ENCODE measurements around the gene SMAD5. TPM values are rescaled to one million over a fixed set of nuclear protein-coding genes. Genes with fewer than 3 reads are reported as not detected.

The SMAD5 gene
- total and polyA plus RNA-seq, 2 of the 8 experiments (the other 6 are each of a cell fraction or from before 2014, with no cell fraction given) = 30.2 to 60.5 TPM

- H4K20me1 ChIP-seq (replicated peaks in 1 of 2; ENCODE audit: control insufficient read depth in 1 of 2, insufficient read depth in 2 of 2, low read length in 2 of 2) = peaks cover 4 to 6% of the 10 kb centered on the region in 2 experiments
- 70% methylated on average over 4 of the region's 4 CpGs; no CpG with 5 or more reads in 1 of the 2 experiments for WGBS, 2 experiments (ENCODE audit: extremely low coverage in 1 of 2, insufficient coverage in 1 of 2, insufficient read length in 1 of 2, insufficient replicate concordance in 2 of 2, low coverage in 1 of 2, low lambda C conversion rate in 2 of 2, missing lambda C conversion rate in 1 of 2)
- TF ChIP-seq POLR2AphosphoS5 (IDR thresholded peaks at IDR 0.05; ENCODE audit: low read depth, low read length) (no peak), PHF8 (conservative IDR thresholded peaks at IDR 0.05; ENCODE audit: low read depth, low read length) (no peak), GTF2F1 (IDR thresholded peaks at IDR 0.05; ENCODE audit: borderline replicate concordance, low read depth, low read length) (no peak), TCF12 (IDR thresholded peaks at IDR 0.05; ENCODE audit: low read depth, low read length) (no peak)
- peaks cover 0 to 16% (median 9%) of the 10 kb centered on the region in 4 experiments; a peak in 6 of 7 replicates for H3K4me1 ChIP-seq (replicated peaks in 1 of 4; ENCODE audit: control insufficient read depth in 3 of 4, insufficient read depth in 4 of 4, low read length in 3 of 4)
- no peak overlapping the region for H2BK20ac ChIP-seq (ENCODE audit: low read length)
- no peak overlapping the region for H3K18ac ChIP-seq (ENCODE audit: extremely low read depth, low read length)
- H2BK12ac ChIP-seq (ENCODE audit: low read depth, low read length) = no peak overlapping the region
- H3K9me3 ChIP-seq (ENCODE audit: insufficient read depth in 2 of 2, low read depth in 1 of 2, low read length in 1 of 2) = no peaks in the 10 kb centered on the region
- CTCF ChIA-PET (ENCODE audit: partially characterized antibody) = interaction anchor here (1.1 to 5.6 kb wide), 5 partner anchors 11 to 142 kb away, joined by 3 to 43 read pairs (median 4); no protein-coding TSS in a partner anchor
- peaks cover 46 to 84% (median 69%) of the 10 kb centered on the region in 4 experiments for H3K27me3 ChIP-seq (replicated peaks in 1 of 4; ENCODE audit: control insufficient read depth in 3 of 4, extremely low read depth in 1 of 4, insufficient read depth in 3 of 4, low read length in 3 of 4)
- POLR2A ChIA-PET (ENCODE audit: partially characterized antibody) = no interaction called here
- no peak overlapping the region for H3K4me3 ChIP-seq (ENCODE audit: extremely low read depth in 1 of 4, insufficient read depth in 2 of 4, low read depth in 3 of 4, low read length in 4 of 4)
- H3K9ac ChIP-seq (replicated peaks in 1 of 4; ENCODE audit: extremely low read depth in 1 of 4, low read depth in 3 of 4, low read length in 3 of 4) = no peak overlapping the region
- H2BK15ac ChIP-seq (ENCODE audit: low read length) = no peak overlapping the region
- no peaks in the 10 kb centered on the region for H3K79me1 ChIP-seq (ENCODE audit: low read depth, low read length)
- no peak overlapping the region for H2BK120ac ChIP-seq (replicated peaks; ENCODE audit: low read depth, low read length)
- no peaks in the 10 kb centered on the region for H3K79me2 ChIP-seq (ENCODE audit: control insufficient read depth in 1 of 2, insufficient read depth in 2 of 2, low read length in 2 of 2)
- no peak overlapping the region for H4K5ac ChIP-seq (ENCODE audit: insufficient read length, low read depth, low read length)
- no peak overlapping the region for H2AK5ac ChIP-seq (ENCODE audit: low read depth, low read length)
- no peak overlapping the region for H2AFZ ChIP-seq (ENCODE audit: low read length)
- H3K4ac ChIP-seq (replicated peaks; ENCODE audit: insufficient read length, low read depth, low read length) = no peak overlapping the region
- H3K4me2 ChIP-seq (ENCODE audit: insufficient read depth in 1 of 2, low read depth in 2 of 2, low read length in 2 of 2) = no peak overlapping the region
- no peaks in the 10 kb centered on the region for H3K36me3 ChIP-seq (ENCODE audit: control insufficient read depth in 2 of 4, insufficient read depth in 4 of 4, low read length in 3 of 4)
- DNase-seq (ENCODE audit: low read depth in 1 of 2, low spot score in 2 of 2) = peak in 1 of 2 experiments; percentile 22
- H3K14ac ChIP-seq (ENCODE audit: insufficient read length) = no peak overlapping the region
- H3K27ac ChIP-seq (ENCODE audit: low read depth, low read length) = no peak overlapping the region
- no peak for FAIRE-seq
- no peak overlapping the region for H4K91ac ChIP-seq (replicated peaks; ENCODE audit: insufficient read length, low read length)
- H3K56ac ChIP-seq (replicated peaks; ENCODE audit: insufficient read length, low read depth, low read length) = no peak overlapping the region
- no peaks in the 10 kb centered on the region for H3K23me2 ChIP-seq (ENCODE audit: low read depth, low read length)
- H3K23ac ChIP-seq (ENCODE audit: insufficient read length) = no peak overlapping the region
- H4K8ac ChIP-seq (ENCODE audit: extremely low read depth, insufficient read depth, low read length) = no peak overlapping the region
- H2BK5ac ChIP-seq (ENCODE audit: low read depth, low read length) = no peak overlapping the region
Measured at GRCh38 chr5:136200130-136200529, 67.5 kb downstream of the SMAD5 start.

All from H1 (cell line).